Upper lobe of left lung (tissue), 4 donors: ENCODE measurements around the gene MARK3.

Source experiments
- CTCF ChIP-seq, 6 experiments: fragments of 450-650 bp in 4 of 6; fragments of 200-600 bp in 2 of 6; sonication (generic) in 2 of 6; IDR thresholded peaks; one replicate each; pipeline ENCODE4 v1.5.1; 2016 to 2019; ENCODE audit warnings: antibody characterized with exemption in 6 of 6
- EP300 ChIP-seq, 4 donors: sonication (generic); formaldehyde crosslinking; IDR thresholded peaks; one replicate each; pipeline ENCODE4 v1.5.1; 2017; ENCODE audit warnings: antibody characterized with exemption in 4 of 4, control low read depth in 2 of 4
- POLR2A ChIP-seq, 4 donors: fragments of 450-650 bp; IDR thresholded peaks; one replicate each; pipeline ENCODE4 v1.5.1; 2016 to 2017; ENCODE audit warnings: antibody characterized with exemption in 4 of 4, mild to moderate bottlenecking in 2 of 4
- POLR2AphosphoS5 ChIP-seq, 2 donors: sonication (generic); formaldehyde crosslinking; IDR thresholded peaks; one replicate each; pipeline ENCODE4 v1.5.1; 2017; ENCODE audit warnings: antibody characterized with exemption in 2 of 2

- TF ChIP-seq POLR2AphosphoS5 (IDR thresholded peaks at IDR 0.05), result peak in 1 of 2 donors; percentile 38
- no peak for TF ChIP-seq POLR2A (IDR thresholded peaks at IDR 0.05)
- TF ChIP-seq CTCF (IDR thresholded peaks at IDR 0.05), result no peak
- TF ChIP-seq EP300 (IDR thresholded peaks at IDR 0.05), result no peak
These were observed 166.1 kb downstream of the MARK3 start for GRCh38 chr14:103551338-103551762.
